Measurements from ENCODE around the gene ZNF821. TPM values are rescaled to one million over a fixed set of nuclear protein-coding genes. Genes with fewer than 3 reads are reported as not detected.
"Not testable (repeated sequence)": the region's sequence is repeated elsewhere in the genome, so short reads cannot be mapped to it uniquely, and the experiment has no call there.

The ZNF821 gene
- total RNA-seq, 4 donors from 2014 or later = 2.5 to 8.2 (median 4.0) TPM

DNA sequence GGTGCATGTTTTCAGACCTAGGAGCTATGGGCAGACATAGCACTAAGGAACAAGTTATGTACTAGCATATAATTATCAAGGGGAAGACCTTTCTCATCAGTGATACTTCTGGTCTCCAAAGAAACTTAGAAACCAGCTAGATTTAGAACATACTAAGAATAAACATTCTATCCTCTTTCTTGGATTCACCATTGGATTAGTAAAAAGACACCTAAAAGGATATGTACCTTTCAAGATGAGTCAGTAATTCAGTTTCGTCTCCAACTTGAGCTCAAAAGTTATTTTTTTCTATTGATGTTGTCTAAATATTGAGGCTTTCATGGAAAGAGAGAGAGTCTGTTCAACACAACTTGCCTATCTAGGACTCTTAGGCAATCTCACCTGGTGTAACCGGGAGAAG lies 13.2 kb downstream of the ZNF821 start:
- Histone ChIP-seq H3K36me3 (peaks cover 0 to 88% (median 4%) of the 10 kb centered on the region in 3 donors), H3K4me3 (no peak overlapping the region), H3K4me1 (no peaks in the 10 kb centered on the region), H3K27ac (no peak overlapping the region), H3K27me3 (no peaks in the 10 kb centered on the region), H3K9me3 (no peaks in the 10 kb centered on the region)
- intact Hi-C loops (cut with DNase I) = no loop called here
- DNase-seq = no peak
- WGBS, 2 donors = 85 to 89% methylated on average over 2 of the region's 2 CpGs
- TF ChIP-seq POLR2A (IDR thresholded peaks at IDR 0.05) = no peak
- TF ChIP-seq, protein P1, sequence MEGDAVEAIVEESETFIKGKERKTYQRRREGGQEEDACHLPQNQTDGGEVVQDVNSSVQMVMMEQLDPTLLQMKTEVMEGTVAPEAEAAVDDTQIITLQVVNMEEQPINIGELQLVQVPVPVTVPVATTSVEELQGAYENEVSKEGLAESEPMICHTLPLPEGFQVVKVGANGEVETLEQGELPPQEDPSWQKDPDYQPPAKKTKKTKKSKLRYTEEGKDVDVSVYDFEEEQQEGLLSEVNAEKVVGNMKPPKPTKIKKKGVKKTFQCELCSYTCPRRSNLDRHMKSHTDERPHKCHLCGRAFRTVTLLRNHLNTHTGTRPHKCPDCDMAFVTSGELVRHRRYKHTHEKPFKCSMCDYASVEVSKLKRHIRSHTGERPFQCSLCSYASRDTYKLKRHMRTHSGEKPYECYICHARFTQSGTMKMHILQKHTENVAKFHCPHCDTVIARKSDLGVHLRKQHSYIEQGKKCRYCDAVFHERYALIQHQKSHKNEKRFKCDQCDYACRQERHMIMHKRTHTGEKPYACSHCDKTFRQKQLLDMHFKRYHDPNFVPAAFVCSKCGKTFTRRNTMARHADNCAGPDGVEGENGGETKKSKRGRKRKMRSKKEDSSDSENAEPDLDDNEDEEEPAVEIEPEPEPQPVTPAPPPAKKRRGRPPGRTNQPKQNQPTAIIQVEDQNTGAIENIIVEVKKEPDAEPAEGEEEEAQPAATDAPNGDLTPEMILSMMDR (IDR thresholded peaks at IDR 0.05) = no peak

DNA sequence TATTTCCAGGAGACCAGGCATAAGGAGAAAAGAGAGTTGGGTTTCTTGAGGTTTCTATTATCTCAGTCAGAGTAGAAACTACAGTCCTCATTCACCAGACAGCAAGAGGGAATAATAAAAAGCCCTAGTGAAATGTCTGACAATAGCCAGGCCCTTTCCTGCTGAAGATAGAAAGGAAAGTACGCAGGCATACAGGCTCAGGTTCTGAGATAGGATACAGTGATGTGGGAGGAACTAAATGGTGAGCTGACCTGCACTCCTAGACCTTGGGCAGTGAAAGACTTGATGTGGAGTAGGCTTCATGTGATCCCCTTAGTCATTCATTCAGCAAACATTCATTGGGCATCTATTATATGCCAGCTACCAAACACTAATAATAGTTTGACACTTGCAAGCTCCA lies 14.9 kb downstream of the ZNF821 start:
- Histone ChIP-seq H3K27ac (no peak overlapping the region), H3K36me3 (peaks cover 0 to 88% (median 9%) of the 10 kb centered on the region in 3 donors), H3K4me1 (no peaks in the 10 kb centered on the region), H3K9me3 (no peaks in the 10 kb centered on the region), H3K27me3 (no peaks in the 10 kb centered on the region), H3K4me3 (no peak overlapping the region)
- intact Hi-C loops (cut with DNase I) = no loop called here
- no peak for TF ChIP-seq POLR2A (IDR thresholded peaks at IDR 0.05)
- TF ChIP-seq, protein P1 (IDR thresholded peaks at IDR 0.05) = no peak
- WGBS, 2 donors = 91 to 100% methylated on average over 1 of the region's 1 CpG
- no peak for DNase-seq

DNA sequence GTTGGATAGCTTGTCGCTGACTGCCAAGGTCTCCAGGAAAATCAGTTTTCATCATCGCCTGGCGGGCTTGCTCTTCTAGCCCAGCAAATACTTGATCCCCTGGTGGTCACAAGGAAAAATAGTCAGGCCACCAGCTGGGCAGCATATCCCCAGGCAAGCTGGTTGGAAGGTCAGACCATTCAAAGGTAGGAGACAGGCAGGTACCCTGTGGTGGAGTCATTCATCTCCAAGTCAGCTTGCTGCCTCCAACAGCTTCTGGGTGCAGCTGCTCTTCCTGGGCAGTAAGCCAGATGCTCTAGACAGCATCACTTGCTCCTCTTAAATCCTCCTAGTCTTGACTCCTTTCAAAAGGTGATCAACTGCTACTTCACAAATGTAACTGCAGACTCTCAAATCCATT lies 16.0 kb downstream of the ZNF821 start:
- Histone ChIP-seq H3K36me3 (peaks cover 0 to 88% (median 9%) of the 10 kb centered on the region in 3 donors), H3K4me3 (no peak overlapping the region), H3K27me3 (no peaks in the 10 kb centered on the region), H3K4me1 (no peaks in the 10 kb centered on the region), H3K27ac (no peak overlapping the region), H3K9me3 (no peaks in the 10 kb centered on the region)
- DNase-seq = no peak
- TF ChIP-seq, protein P1 (IDR thresholded peaks at IDR 0.05) = no peak
- no peak for TF ChIP-seq POLR2A (IDR thresholded peaks at IDR 0.05)
- intact Hi-C loops (cut with DNase I) = no loop called here
- WGBS, 2 donors = 94% methylated on average over 3 of the region's 3 CpGs

DNA sequence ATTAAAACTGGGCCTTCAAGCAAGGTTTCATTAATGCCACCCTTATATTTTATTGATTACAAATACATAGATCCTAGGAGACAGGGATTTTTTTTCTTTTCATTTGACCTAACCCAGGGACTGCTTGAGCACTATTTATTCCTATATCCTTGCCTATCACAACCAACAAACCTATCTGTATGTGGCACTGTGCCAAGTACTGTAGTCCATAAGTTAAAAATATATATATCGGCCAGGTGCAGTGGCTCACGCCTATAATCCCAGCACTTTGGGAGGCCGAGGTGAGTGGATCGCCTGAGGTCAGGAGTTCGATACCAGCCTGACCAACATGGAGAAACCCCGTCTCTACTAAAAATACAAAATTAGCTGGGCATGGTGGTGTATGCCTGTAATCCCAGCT lies 16.8 kb downstream of the ZNF821 start:
- H3K27me3 ChIP-seq; DNase-seq; H3K4me1 ChIP-seq; H3K4me3 ChIP-seq; intact Hi-C loops (cut with DNase I); H3K9me3 ChIP-seq; H3K27ac ChIP-seq: not testable (repeated sequence)
- peaks cover 0 to 88% (median 9%) of the 10 kb centered on the region in 3 donors for H3K36me3 ChIP-seq
- WGBS, 2 donors = 87 to 94% methylated on average over 6 of the region's 6 CpGs

DNA sequence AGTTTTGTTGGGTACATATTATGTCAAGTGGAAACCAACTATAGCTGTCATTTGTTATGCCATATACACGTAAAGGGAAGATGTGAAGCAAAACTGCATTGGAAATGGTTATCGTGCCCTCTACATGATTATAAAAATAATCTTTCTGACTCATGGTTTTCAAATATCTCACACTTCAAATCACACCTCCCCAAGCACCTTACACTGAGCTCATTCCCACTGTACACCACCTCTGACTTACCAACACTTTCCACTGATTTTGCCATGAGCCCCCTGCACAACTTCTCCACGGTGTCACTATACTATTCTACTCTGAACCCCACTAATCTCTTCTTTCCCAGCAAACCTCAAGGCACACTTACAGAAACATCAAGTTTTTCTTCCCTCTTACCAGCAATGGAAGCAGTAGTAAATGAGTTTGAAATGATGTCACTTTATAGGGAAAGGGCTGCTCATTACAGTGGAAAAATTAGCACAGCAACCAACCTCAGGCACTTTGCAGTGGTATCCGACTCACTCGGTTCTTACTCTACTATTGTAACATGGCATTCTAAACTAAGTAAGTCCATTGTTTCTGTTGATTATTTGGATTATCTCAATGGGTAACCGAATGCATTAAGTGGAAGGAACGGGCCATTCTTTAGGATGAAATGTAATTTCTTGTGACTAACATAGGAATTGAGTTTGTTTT lies 18.7 kb downstream of the ZNF821 start:
- intact Hi-C loops (cut with DNase I) = no loop called here
- Histone ChIP-seq H3K27me3 (no peaks in the 10 kb centered on the region), H3K36me3 (peaks cover 0 to 95% (median 9%) of the 10 kb centered on the region in 3 donors), H3K4me1 (no peaks in the 10 kb centered on the region), H3K27ac (no peak overlapping the region), H3K4me3 (no peak overlapping the region), H3K9me3 (no peaks in the 10 kb centered on the region)
- no peak for DNase-seq
- TF ChIP-seq POLR2A (IDR thresholded peaks at IDR 0.05) = no peak
- TF ChIP-seq, protein P1 (IDR thresholded peaks at IDR 0.05) = no peak
- 89 to 90% methylated on average over 7 of the region's 7 CpGs for WGBS, 2 donors

Data from esophagus squamous epithelium (tissue), 5 donors.